T1000 (cell line): ENCODE measurements around the gene SLC25A19.
"Not testable (repeated sequence)": the region's sequence is repeated elsewhere in the genome, so short reads cannot be mapped to it uniquely, and the experiment has no call there.

Source experiments
- DNase-seq: peaks from one replicate; lab custom pipeline; 2025; ENCODE audit warnings: mixed read lengths; lab: John Stamatoyannopoulos, UW

The SLC25A19 gene

GRCh38 chr17:75301502-75302206 lies 12.4 kb upstream of the SLC25A19 start:
- DNase-seq, result no peak

- no peak for DNase-seq
These were observed 11.8 kb upstream of the SLC25A19 start for GRCh38 chr17:75301049-75301448.

- no peak for DNase-seq
These were observed 11.0 kb upstream of the SLC25A19 start for GRCh38 chr17:75300280-75300679.

GRCh38 chr17:75295201-75296158 lies 6.2 kb upstream of the SLC25A19 start:
- DNase-seq, result no peak

- DNase-seq, result not testable (repeated sequence)
These were observed 3.7 kb upstream of the SLC25A19 start for GRCh38 chr17:75292810-75293448.

GRCh38 chr17:75289832-75290337 lies 652 bp upstream of the SLC25A19 start:
- no peak for DNase-seq

GRCh38 chr17:75288770-75289114 lies 491 bp downstream of the SLC25A19 start:
- no peak for DNase-seq

- no peak for DNase-seq
These were observed 874 bp downstream of the SLC25A19 start for GRCh38 chr17:75288359-75288758.

GRCh38 chr17:75287221-75287620 lies 2.0 kb downstream of the SLC25A19 start:
- DNase-seq, result no peak

GRCh38 chr17:75285123-75285522 lies 4.1 kb downstream of the SLC25A19 start:
- no peak for DNase-seq

- DNase-seq, result not testable (repeated sequence)
These were observed 9.0 kb downstream of the SLC25A19 start for GRCh38 chr17:75280189-75280588.

GRCh38 chr17:75277664-75278071 lies 11.6 kb downstream of the SLC25A19 start:
- no peak for DNase-seq

- no peak for DNase-seq
These were observed 15.1 kb downstream of the SLC25A19 start for GRCh38 chr17:75273977-75274708.

- no peak for DNase-seq
These were observed 16.4 kb downstream of the SLC25A19 start for GRCh38 chr17:75272848-75273184.

- DNase-seq, result no peak
These were observed 17.0 kb downstream of the SLC25A19 start for GRCh38 chr17:75271955-75272847.

GRCh38 chr17:75271233-75271954 lies 17.8 kb downstream of the SLC25A19 start:
- peak; percentile 79 for DNase-seq

GRCh38 chr17:75270966-75271232 lies 18.3 kb downstream of the SLC25A19 start, which contains the start of gene MIF4GD:
MIF4GD (minus strand) TSS chr17:75271231; CDS start chr17:75270195, 1,036 bp downstream.
- no peak for DNase-seq

- peak; percentile 71 for DNase-seq
These were observed 18.8 kb downstream of the SLC25A19 start for GRCh38 chr17:75270218-75270965.

GRCh38 chr17:75269844-75270217 lies 19.4 kb downstream of the SLC25A19 start:
- DNase-seq, result no peak
